ENCODE results near the gene CYB5R2. TPM values are rescaled to one million over a fixed set of nuclear protein-coding genes. Genes with fewer than 3 reads are reported as not detected.

The CYB5R2 gene
- total RNA-seq, 1 donor from 2014 or later: 12.7 TPM

DNA sequence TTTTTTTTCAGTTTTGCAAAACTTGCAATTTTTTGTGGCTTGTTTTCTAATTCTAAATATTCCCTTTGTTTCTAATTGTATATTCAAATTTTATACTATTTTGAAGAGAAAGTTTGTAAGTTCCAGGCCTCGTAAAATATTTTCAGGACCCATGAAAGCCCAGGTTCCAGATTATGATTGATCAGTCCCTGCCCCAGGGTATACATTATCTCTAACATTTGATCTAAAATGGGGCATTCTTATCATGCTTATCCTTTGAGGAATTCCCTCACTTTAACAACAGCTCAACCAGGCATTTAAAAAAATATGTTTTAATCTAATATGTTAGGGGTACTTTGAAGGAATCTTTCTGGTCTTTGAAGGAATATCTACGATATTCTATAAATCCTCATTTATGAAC is 26.4 kb downstream of the CYB5R2 start:
- DNase-seq (ENCODE audit: low spot score): no peak
- TF ChIP-seq, protein P1, sequence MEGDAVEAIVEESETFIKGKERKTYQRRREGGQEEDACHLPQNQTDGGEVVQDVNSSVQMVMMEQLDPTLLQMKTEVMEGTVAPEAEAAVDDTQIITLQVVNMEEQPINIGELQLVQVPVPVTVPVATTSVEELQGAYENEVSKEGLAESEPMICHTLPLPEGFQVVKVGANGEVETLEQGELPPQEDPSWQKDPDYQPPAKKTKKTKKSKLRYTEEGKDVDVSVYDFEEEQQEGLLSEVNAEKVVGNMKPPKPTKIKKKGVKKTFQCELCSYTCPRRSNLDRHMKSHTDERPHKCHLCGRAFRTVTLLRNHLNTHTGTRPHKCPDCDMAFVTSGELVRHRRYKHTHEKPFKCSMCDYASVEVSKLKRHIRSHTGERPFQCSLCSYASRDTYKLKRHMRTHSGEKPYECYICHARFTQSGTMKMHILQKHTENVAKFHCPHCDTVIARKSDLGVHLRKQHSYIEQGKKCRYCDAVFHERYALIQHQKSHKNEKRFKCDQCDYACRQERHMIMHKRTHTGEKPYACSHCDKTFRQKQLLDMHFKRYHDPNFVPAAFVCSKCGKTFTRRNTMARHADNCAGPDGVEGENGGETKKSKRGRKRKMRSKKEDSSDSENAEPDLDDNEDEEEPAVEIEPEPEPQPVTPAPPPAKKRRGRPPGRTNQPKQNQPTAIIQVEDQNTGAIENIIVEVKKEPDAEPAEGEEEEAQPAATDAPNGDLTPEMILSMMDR (IDR thresholded peaks at IDR 0.05): no peak
- Mint-ChIP-seq H3K9me3 (ENCODE audit: low read depth) (no peaks in the 10 kb centered on the region), H3K27me3 (ENCODE audit: low read depth) (no peaks in the 10 kb centered on the region), H3K36me3 (ENCODE audit: low read depth) (peaks cover 51% of the 10 kb centered on the region), H3K4me1 (ENCODE audit: low read depth) (no peaks in the 10 kb centered on the region), H3K27ac (ENCODE audit: unreplicated experiment) (no peak overlapping the region), H3K4me3 (ENCODE audit: unreplicated experiment) (no peak overlapping the region)

DNA sequence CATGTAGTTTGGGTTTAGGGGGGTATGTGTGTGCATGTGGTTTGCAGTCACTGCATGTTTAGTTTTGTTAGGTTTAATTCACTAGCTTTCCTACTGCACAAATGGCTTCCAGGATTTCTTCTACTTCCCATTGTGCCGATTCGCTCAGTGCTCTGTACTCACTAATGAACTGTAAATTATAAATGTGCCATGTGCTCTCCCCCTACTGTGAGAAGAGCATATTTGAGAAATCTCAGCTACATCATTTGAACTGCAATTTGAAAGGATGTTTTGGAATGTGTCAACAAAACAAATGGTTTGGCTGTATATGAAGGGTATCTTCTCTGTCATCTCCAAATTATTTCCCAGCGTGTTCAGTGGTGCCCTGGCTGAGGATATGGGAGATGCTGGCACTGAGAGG is 28.1 kb downstream of the CYB5R2 start:
- Mint-ChIP-seq H3K4me3 (ENCODE audit: unreplicated experiment) (no peak overlapping the region), H3K36me3 (ENCODE audit: low read depth) (peaks cover 48% of the 10 kb centered on the region), H3K27ac (ENCODE audit: unreplicated experiment) (peak overlapping the region; percentile 39), H3K9me3 (ENCODE audit: low read depth) (no peaks in the 10 kb centered on the region), H3K4me1 (ENCODE audit: low read depth) (no peaks in the 10 kb centered on the region), H3K27me3 (ENCODE audit: low read depth) (no peaks in the 10 kb centered on the region)
- DNase-seq (ENCODE audit: low spot score): no peak
- TF ChIP-seq, protein P1 (IDR thresholded peaks at IDR 0.05): no peak

DNA sequence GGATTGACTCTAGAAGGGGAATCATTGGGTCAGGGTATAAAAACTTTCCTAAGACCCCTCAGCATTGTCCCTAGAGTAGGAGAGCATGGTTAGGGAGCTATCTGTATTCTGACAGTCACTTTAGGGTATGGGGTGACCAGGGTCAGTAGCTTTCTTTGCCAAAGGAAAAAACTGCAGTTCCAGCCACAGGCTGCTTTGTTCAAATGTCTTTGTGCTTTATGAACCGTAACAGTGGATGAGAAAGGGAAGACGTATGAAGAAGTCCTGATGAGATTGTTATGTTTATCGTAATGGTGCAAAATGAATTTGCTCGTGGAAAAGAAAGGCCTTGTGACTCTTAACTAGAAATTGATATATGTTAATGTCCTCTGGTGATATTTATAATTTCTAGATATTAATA is 30.0 kb downstream of the CYB5R2 start:
- Mint-ChIP-seq H3K36me3 (ENCODE audit: low read depth) (peaks cover 46% of the 10 kb centered on the region), H3K27ac (ENCODE audit: unreplicated experiment) (no peak overlapping the region), H3K9me3 (ENCODE audit: low read depth) (no peaks in the 10 kb centered on the region), H3K4me1 (ENCODE audit: low read depth) (no peaks in the 10 kb centered on the region), H3K4me3 (ENCODE audit: unreplicated experiment) (no peak overlapping the region), H3K27me3 (ENCODE audit: low read depth) (no peaks in the 10 kb centered on the region)
- TF ChIP-seq, protein P1 (IDR thresholded peaks at IDR 0.05): no peak
- no peak for DNase-seq (ENCODE audit: low spot score)

DNA sequence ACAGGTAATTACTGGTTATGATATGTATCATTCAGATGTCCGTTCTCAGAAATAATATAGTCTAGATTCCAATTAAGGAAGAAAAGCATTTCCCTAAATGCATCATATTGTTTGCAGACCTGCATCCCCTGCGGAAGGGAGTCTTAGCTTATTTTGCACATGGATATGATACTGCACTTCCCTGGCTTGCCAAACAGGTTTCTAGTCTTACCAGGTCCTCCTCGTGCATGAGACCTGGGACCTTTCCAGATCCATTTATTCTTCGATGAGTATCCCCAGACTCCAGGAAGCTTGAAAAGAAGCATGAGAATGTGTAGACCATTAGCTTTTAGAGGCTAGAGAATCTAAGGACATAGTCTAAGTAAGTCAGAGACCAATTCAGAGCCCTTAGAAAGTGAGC is 30.6 kb downstream of the CYB5R2 start:
- peaks cover 4% of the 10 kb centered on the region for H3K4me1 Mint-ChIP-seq (ENCODE audit: low read depth)
- no peaks in the 10 kb centered on the region for H3K27me3 Mint-ChIP-seq (ENCODE audit: low read depth)
- peaks cover 45% of the 10 kb centered on the region for H3K36me3 Mint-ChIP-seq (ENCODE audit: low read depth)
- H3K27ac Mint-ChIP-seq (ENCODE audit: unreplicated experiment): no peak overlapping the region
- no peaks in the 10 kb centered on the region for H3K9me3 Mint-ChIP-seq (ENCODE audit: low read depth)
- TF ChIP-seq, protein P1 (IDR thresholded peaks at IDR 0.05): no peak
- no peak overlapping the region for H3K4me3 Mint-ChIP-seq (ENCODE audit: unreplicated experiment)
- DNase-seq (ENCODE audit: low spot score): no peak

DNA sequence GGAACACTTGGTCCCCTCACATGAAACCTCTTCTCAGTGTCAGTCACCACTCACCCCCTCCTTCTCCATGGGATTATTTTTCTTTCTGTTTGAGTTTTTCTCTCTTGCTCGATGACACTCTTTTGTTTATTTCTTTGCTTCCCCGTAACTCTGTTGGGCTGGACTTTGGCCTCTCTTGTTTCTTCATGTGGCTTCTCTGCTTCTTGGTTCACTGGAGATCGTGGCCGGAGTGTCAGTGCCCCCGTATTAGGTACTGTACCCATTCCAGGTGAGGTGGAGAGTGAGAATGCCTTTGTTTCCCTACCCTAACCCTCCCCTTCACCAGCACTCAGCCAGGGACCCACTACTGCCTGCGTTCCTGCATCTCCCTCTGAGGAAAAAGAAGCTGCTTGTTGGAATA is 32.5 kb downstream of the CYB5R2 start:
- DNase-seq (ENCODE audit: low spot score): no peak
- Mint-ChIP-seq H3K4me1 (ENCODE audit: low read depth) (peaks cover 10% of the 10 kb centered on the region), H3K27me3 (ENCODE audit: low read depth) (no peaks in the 10 kb centered on the region), H3K36me3 (ENCODE audit: low read depth) (peaks cover 57% of the 10 kb centered on the region), H3K4me3 (ENCODE audit: unreplicated experiment) (no peak overlapping the region), H3K27ac (ENCODE audit: unreplicated experiment) (no peak overlapping the region), H3K9me3 (ENCODE audit: low read depth) (no peaks in the 10 kb centered on the region)
- TF ChIP-seq, protein P1 (IDR thresholded peaks at IDR 0.05): no peak
